Heart left ventricle (tissue), 13 donors: Measurements from ENCODE around the gene ATF4.

Experiments
- CTCF ChIP-seq, 12 donors: fragments of 200-600 bp; sonication (generic) in 4 of 12; IDR thresholded peaks; one replicate each; pipeline versions ENCODE4 v1.5.0 to v1.8.0; 2018 to 2022; ENCODE audit warnings: antibody characterized with exemption in 12 of 12, mild to moderate bottlenecking in 5 of 12
- POLR2A ChIP-seq, 2 donors: fragments of 450-650 bp; IDR thresholded peaks; one replicate each; pipeline ENCODE4 v1.6.1; 2017; ENCODE audit warnings: antibody characterized with exemption in 2 of 2, mild to moderate bottlenecking in 2 of 2, moderate library complexity in 2 of 2
- donor health status: ischemic (EF 13 %, LVEDD 7.1; RV severe dilation, severe dysfunction).
- donor health status: DM: no; HTN: yes; CAD: no.
- donor health status: DM: no; HTN: no; CAD: no.
- donor health status: ischemic (EF 25% LVEDD 6.9; RV normal size, moderate dysfunction).
- donor health status: ischemic (EF 25% LVEDD 5.7; RV mildly dilated, moderate dysfunction).
- donor health status: ischemic (EF 35%, LVEDD 5.7; RV mildly dilated, moderate dysfunction).
- donor health status: nonischemic (EF 11% LVEDD 7.7; RV severe dilation, severe dysfunction).
- donor health status: DM: yes; HTN: yes; CAD: no.
- donor health status: PGD.
- donor health status: ischemic (EF 29% LVEDD 5.4; RV normal size, mild dysfunction).
- donor health status: nonischemic (EF 23%, LVEDD 6.1; RV moderate dilation, normal function).

- TF ChIP-seq CTCF (IDR thresholded peaks at IDR 0.05) (no peak), POLR2A (IDR thresholded peaks at IDR 0.05) (no peak)
These were observed 33.2 kb upstream of the ATF4 start for GRCh38 chr22:39486951-39487825.
